RKO (cell line): ENCODE data around the gene TMEM9.

ENCODE experiments used
- DNase-seq: peaks from one replicate; pipeline ENCODE4 v3.0.0-alpha.2; 2016; ENCODE audit warnings: low spot score

TMEM9 gene

GRCh38 chr1:201154389-201155165 lies at the start of gene TMEM9:
Gene TMEM9, minus strand, starts transcription at chr1:201154474. Its CDS starts 551 bp downstream, at chr1:201153923.
- DNase-seq = peak; percentile 92

- no peak for DNase-seq
These were observed 44.3 kb upstream of the TMEM9 start for GRCh38 chr1:201198598-201198997.

GRCh38 chr1:201194046-201194445 lies 39.8 kb upstream of the TMEM9 start:
- DNase-seq = no peak

GRCh38 chr1:201192261-201192788 lies 38.1 kb upstream of the TMEM9 start:
- no peak for DNase-seq

- peak; percentile 92 for DNase-seq
These were observed 37.5 kb upstream of the TMEM9 start for GRCh38 chr1:201191653-201192260.

- no peak for DNase-seq
These were observed 36.4 kb upstream of the TMEM9 start, which contains the start of gene IGFN1 for GRCh38 chr1:201190624-201191051. Gene IGFN1, plus strand, starts transcription at chr1:201190824. Its CDS starts 2,470 bp downstream, at chr1:201193294.

- no peak for DNase-seq
These were observed 35.7 kb upstream of the TMEM9 start for GRCh38 chr1:201190005-201190404.

GRCh38 chr1:201189085-201189484 lies 34.8 kb upstream of the TMEM9 start:
- no peak for DNase-seq

GRCh38 chr1:201186192-201186591 lies 31.9 kb upstream of the TMEM9 start:
- no peak for DNase-seq

GRCh38 chr1:201185527-201186128 lies 31.4 kb upstream of the TMEM9 start:
- DNase-seq = no peak

GRCh38 chr1:201185123-201185453 lies 30.8 kb upstream of the TMEM9 start:
- no peak for DNase-seq

GRCh38 chr1:201184307-201185122 lies 30.2 kb upstream of the TMEM9 start:
- DNase-seq = peak; percentile 87

- no peak for DNase-seq
These were observed 29.5 kb upstream of the TMEM9 start for GRCh38 chr1:201183753-201184152.

- DNase-seq = no peak
These were observed 28.9 kb upstream of the TMEM9 start for GRCh38 chr1:201183209-201183608.

GRCh38 chr1:201181726-201182125 lies 27.5 kb upstream of the TMEM9 start:
- DNase-seq = no peak

GRCh38 chr1:201181323-201181722 lies 27.0 kb upstream of the TMEM9 start:
- DNase-seq = no peak

GRCh38 chr1:201180901-201181300 lies 26.6 kb upstream of the TMEM9 start:
- DNase-seq = no peak

GRCh38 chr1:201180141-201180540 lies 25.9 kb upstream of the TMEM9 start:
- no peak for DNase-seq

GRCh38 chr1:201178718-201179117 lies 24.4 kb upstream of the TMEM9 start:
- DNase-seq = no peak

- DNase-seq = no peak
These were observed 22.7 kb upstream of the TMEM9 start for GRCh38 chr1:201176940-201177339.

GRCh38 chr1:201175820-201176500 lies 21.7 kb upstream of the TMEM9 start:
- DNase-seq = no peak

- no peak for DNase-seq
These were observed 19.5 kb upstream of the TMEM9 start for GRCh38 chr1:201173736-201174135.
